ENCODE data around the gene CAMTA1. TPM values are rescaled to one million over a fixed set of nuclear protein-coding genes. Genes with fewer than 3 reads are reported as not detected.

CAMTA1 gene
- total RNA-seq, 1 donor from 2014 or later = 72.4 TPM

DNA sequence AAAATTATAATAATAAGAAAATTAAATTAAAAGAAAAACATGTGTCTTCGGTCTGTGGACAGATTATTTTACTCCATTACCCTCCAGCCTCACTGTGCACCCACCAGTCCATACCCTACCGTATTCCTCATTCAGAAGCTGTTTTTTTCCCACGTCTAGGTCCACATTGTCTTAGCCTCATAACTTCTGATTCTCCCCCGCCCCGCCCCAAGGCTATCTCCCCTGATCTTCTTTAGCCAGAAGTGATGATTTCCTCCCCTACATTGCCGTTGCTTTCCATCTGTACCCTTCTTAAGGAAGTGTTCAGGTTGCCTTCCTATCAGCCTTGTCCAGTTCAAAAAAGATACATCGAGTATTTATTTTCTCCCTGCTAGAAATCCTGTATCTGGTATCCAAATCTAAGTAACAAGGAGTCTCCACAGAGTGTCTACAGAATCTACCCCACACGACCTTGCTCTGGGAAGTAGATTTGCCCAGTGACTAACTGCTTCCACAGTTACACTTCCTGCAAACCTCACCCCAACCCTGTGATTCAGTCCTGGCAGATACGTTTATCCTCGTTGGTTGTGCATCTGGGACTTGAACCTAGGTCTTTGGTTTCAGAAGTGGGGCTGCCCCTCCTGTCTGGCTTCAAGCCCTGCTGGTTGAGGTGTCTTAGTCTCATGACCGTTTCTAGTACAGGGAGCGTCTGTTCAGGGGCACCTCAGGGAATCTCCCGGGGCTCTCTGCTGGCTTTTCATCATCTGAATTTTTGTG is 470.2 kb downstream of the CAMTA1 start:
- ATAC-seq (no peak), DNase-seq (ENCODE audit: low spot score) (no peak)
- intact Hi-C loops (cut with DNase I) = no loop called here

DNA sequence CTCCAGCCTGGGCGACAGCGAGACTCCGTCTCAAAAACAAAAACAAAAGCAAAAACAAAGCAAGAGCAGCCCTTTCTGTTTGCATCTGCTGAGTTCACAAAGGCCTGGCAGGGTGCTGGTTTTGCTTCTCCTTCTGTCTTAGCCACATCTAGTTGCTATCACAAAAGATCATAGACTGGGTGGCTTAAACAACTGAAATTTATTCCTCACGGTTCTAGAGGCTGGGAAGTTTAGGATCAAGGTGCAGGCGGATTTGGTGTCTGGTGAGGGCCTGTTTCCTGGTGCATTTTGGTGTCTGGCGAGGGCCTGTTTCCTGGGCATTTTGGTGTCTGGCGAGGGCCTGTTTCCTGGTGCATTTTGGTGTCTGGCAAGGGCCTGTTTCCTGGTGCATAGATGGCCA is 471.3 kb downstream of the CAMTA1 start:
- no peak for ATAC-seq
- intact Hi-C loops (cut with DNase I) = no loop called here
- no peak for DNase-seq (ENCODE audit: low spot score)

GRCh38 chr1:7257225-7257624 is 472.0 kb downstream of the CAMTA1 start:
- DNase-seq (ENCODE audit: low spot score) (no peak), ATAC-seq (no peak)
- intact Hi-C loops (cut with DNase I) = no loop called here

- DNase-seq (ENCODE audit: low spot score) (no peak), ATAC-seq (no peak)
- intact Hi-C loops (cut with DNase I) = no loop called here
Observed at GRCh38 chr1:7258589-7259135, 473.4 kb downstream of the CAMTA1 start.

- intact Hi-C loops (cut with DNase I) = no loop called here
Observed at GRCh38 chr1:7259955-7260354, 474.7 kb downstream of the CAMTA1 start.

DNA sequence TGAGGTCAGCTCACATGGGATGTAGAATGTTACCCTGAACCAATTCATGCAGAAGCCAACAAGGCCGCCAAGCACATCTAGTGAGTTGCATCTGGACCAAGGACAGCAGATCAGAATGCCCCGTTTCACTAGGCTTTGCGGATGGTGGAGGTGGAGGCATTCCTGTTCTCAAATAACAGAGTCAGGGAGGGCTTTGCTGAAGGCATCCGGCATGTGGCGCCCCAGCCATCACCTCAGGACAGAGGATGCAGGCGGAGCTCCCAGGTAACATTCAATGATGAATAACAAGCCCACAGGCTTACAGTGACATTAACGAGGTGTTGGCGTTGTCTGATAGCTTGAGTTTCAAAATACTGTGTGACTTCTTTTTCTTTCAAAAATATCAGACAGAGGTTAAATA is 476.2 kb downstream of the CAMTA1 start:
- intact Hi-C loops (cut with DNase I) = no loop called here
- ATAC-seq = no peak
- no peak for DNase-seq (ENCODE audit: low spot score)

More at GRCh38 chr1:7259955-7260354, 474.7 kb downstream of the CAMTA1 start:
- DNase-seq (ENCODE audit: low spot score) (no peak), ATAC-seq (no peak)

DNA sequence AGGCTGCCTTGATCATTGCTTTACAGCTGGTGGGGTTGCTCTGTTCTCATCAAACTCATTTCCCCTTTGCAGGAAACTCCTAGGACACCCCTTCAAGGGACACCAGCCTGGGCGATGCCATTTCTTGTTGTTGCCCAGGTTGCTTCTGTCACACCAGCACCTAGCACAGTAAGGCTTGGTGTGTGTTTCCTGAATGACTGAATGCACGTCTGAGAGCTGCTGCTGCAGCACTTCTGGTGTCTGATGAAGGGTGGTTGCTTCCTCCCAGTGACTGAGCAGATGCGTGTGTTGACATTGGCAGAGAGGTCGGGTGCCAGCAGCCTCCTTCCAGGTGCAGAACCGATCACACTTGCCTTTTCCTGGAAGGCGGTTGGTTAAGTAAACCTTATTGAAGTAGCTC is 477.4 kb downstream of the CAMTA1 start:
- ATAC-seq (no peak), DNase-seq (ENCODE audit: low spot score) (no peak)

GRCh38 chr1:7263021-7263960 is 478.0 kb downstream of the CAMTA1 start:
- DNase-seq (ENCODE audit: low spot score) (no peak), ATAC-seq (no peak)
- intact Hi-C loops (cut with DNase I) = no loop called here

More for the DNA sequence above, 477.4 kb downstream of the CAMTA1 start:
- intact Hi-C loops (cut with DNase I) = no loop called here

DNA sequence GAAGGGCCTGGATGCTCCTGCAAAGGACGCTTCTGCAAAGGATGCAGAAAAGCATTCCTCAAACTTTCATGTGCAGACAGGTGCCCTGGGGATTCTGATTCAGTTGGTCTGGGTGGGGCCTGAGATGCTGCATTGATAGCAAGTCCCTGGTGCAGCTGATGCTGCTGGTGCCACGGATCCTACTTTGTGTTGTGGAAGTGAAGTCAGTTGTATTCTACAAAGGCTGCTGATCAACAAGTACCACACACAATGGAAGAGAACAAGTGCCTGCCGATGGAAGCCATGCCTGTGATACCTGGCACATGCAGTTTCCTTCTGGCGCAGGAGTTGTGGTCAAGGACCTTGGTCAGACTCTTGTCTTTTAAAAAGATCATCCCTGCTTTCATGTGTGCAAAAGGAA is 478.8 kb downstream of the CAMTA1 start:
- intact Hi-C loops (cut with DNase I) = no loop called here
- DNase-seq (ENCODE audit: low spot score) (no peak), ATAC-seq (no peak)

DNA sequence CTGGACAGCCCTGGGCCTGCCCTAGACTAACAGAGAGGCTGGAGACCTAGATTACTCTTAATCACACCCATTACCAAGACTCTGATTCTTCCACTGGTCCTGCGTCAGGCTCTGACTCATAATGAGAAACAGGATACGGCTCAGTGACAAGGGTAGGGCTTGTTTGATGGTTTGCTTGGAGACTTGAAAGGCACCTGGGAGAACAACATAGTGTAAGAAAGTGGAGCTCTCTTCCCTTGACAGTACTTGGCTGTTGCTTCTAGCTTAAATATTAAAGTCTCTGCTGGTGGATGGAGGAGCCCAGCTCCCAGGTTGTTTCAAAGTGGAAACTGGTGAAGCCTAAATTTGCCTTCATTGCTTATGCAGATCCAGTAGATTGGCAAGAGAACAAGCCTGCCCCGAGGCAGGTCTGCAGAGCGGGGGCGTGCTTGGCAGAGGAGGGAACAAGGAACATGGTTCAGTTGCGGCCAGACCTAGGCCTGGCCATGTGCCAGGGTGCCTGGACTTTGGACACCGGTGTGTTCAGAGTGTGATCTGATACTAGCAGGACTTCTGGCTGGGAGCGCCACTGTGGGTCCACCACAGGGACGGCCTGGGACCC is 480.6 kb downstream of the CAMTA1 start:
- no peak for DNase-seq (ENCODE audit: low spot score)
- intact Hi-C loops (cut with DNase I) = no loop called here
- no peak for ATAC-seq

DNA sequence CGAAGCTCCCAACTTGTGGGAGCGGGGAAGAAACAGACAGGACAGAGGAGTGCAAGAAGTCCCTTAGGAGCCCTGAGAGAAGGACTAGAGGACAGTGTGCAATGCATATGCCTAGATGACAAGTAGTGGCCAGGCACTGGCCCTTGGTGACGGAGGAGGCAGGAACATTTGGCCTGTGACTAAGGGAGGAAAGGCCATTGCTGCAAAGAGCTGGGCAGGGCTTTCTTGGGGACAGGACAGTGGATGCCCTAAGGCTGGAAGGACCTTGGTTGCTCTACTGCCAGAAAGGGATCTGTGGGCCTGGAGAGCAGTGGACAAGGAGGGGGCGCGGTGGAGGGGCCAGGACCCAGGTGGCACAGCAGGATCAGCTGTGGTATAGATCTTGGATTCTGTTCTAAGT is 481.3 kb downstream of the CAMTA1 start:
- no peak for ATAC-seq
- intact Hi-C loops (cut with DNase I) = no loop called here
- DNase-seq (ENCODE audit: low spot score) = no peak

- no peak for ATAC-seq
- intact Hi-C loops (cut with DNase I) = no loop called here
- no peak for DNase-seq (ENCODE audit: low spot score)
Observed at GRCh38 chr1:7267493-7267892, 482.2 kb downstream of the CAMTA1 start.

- no peak for ATAC-seq
- DNase-seq (ENCODE audit: low spot score) = no peak
- intact Hi-C loops (cut with DNase I) = no loop called here
Observed at GRCh38 chr1:7268983-7269382, 483.7 kb downstream of the CAMTA1 start.

DNA sequence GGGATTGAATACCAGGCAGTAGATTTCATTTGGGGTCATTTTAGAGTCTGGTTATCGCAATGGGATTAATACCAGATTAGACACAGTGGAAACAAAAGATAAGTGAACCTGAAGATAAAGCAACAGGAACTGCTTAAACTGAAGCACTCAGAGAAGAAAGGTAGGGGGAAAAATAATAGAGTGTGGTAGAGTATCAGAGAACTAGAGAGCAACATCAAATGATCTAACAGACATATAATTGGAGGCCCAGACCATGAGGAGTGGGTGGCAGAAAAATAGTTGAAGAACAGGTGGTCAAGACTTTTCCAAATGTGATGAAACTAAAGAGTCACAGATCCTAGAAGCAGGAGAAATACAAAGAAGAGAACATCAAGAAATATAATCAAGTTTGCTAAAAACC is 484.3 kb downstream of the CAMTA1 start:
- DNase-seq (ENCODE audit: low spot score) (no peak), ATAC-seq (no peak)
- intact Hi-C loops (cut with DNase I) = no loop called here

- ATAC-seq (no peak), DNase-seq (ENCODE audit: low spot score) (no peak)
- intact Hi-C loops (cut with DNase I) = no loop called here
Observed at GRCh38 chr1:7274256-7274655, 489.0 kb downstream of the CAMTA1 start.

- ATAC-seq (no peak), DNase-seq (ENCODE audit: low spot score) (no peak)
- intact Hi-C loops (cut with DNase I) = no loop called here
Observed at GRCh38 chr1:7278045-7278444, 492.8 kb downstream of the CAMTA1 start.

DNA sequence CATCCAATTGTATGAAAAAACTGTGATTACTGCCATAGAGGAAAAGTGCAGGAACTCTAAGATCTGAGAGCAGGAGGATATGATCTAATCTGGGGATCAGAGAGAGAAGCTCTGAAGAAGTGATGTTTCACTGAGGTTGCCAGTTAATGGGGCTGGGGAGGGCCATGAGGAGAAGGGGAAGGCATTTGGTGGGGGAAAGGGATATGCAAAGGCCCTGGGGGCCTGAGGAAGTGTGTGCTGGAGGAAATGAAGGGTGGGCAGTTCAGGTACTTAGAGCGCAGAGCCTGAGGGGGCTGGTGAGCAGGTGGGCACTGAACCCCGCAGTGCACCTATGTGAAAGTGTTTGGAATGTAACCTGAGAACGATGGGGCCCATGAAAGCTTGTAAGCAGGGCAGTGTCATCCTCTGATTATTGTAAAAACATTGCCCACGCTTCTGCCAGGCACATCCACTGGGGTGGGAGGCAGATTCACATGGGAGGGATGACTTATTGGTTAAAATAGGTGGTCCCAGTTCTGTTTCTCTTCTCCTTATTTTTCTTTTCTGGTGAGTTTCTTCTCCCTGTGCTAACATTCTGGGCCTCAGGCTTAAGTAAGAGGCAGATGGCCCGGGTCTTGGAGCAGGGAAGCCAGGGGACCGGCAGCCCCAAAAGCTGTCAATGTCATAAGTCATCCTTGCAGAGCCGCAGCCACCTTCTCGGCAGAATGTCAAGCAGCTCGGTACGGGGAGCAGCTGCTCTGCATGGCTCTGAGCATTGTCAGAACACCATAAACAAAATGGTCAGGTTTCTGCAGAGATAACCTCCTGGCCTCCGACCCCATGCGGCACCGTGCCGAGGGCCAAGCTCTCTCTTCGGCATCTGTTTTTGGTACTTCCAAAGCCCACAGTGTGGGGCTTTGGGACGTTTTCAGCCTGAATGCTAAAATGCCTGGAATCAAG is 493.8 kb downstream of the CAMTA1 start:
- intact Hi-C loops (cut with DNase I) = no loop called here
- no peak for ATAC-seq
- no peak for DNase-seq (ENCODE audit: low spot score)

GRCh38 chr1:7279769-7280168 is 494.5 kb downstream of the CAMTA1 start:
- ATAC-seq = no peak
- intact Hi-C loops (cut with DNase I) = no loop called here

More at GRCh38 chr1:7279769-7280168, 494.5 kb downstream of the CAMTA1 start:
- no peak for DNase-seq (ENCODE audit: low spot score)

Measured in sciatic nerve (tissue), 2 donors.